Neural cell (in vitro differentiated cells): ENCODE results near the gene USP37. TPM values are rescaled to one million over a fixed set of nuclear protein-coding genes. Genes with fewer than 3 reads are reported as not detected.

Experiments
- H2AFZ ChIP-seq: fragments of 200-600, 300-800 bp; sonication (generic), shearing (Covaris generic); 2 replicates; pipeline ENCODE4 v1.6.0; 2014; ENCODE audit warnings: low read depth, mild to moderate bottlenecking, antibody characterized with exemption, low read length, moderate library complexity
- H3F3A ChIP-seq: fragments of 200-600 bp; shearing (Covaris generic); 2 replicates; pipeline ENCODE4 v1.6.1; 2016; ENCODE audit warnings: mild to moderate bottlenecking, moderate library complexity, mixed read lengths, antibody characterized with exemption, low read length; ENCODE audit not compliant: insufficient read depth, poor library complexity, severe bottlenecking
- H3K27ac ChIP-seq: fragments of 200-600, 300-800 bp; sonication (generic), shearing (Covaris generic); 2 replicates; pipeline ENCODE4 v1.5.1; 2014; ENCODE audit warnings: mild to moderate bottlenecking, low read length, moderate library complexity
- H3K27me3 ChIP-seq: fragments of 300-800, 200-600 bp; sonication (generic), shearing (Covaris generic); 2 replicates; pipeline ENCODE4 v1.6.0; 2014; ENCODE audit warnings: mild to moderate bottlenecking, low read depth, low read length, moderate library complexity; ENCODE audit not compliant: insufficient read depth
- H3K36me3 ChIP-seq: fragments of 300-800, 200-600 bp; sonication (generic), shearing (Covaris generic); 2 replicates; pipeline ENCODE4 v1.5.1; 2014; ENCODE audit warnings: mild to moderate bottlenecking, antibody characterized with exemption, low read length, moderate library complexity; ENCODE audit not compliant: insufficient read depth
- H3K4me2 ChIP-seq: fragments of 300-800, 200-600 bp; sonication (generic), shearing (Covaris generic); 2 replicates; pipeline ENCODE4 v1.6.0; 2014; ENCODE audit warnings: mild to moderate bottlenecking, low read length
- H3K4me3 ChIP-seq: fragments of 300-800, 200-600 bp; sonication (generic), shearing (Covaris generic); 2 replicates; pipeline ENCODE4 v1.5.1; 2014; ENCODE audit warnings: mild to moderate bottlenecking, low read length, moderate library complexity
- H3K79me2 ChIP-seq: fragments of 200-600 bp; shearing (Covaris generic); replicated peaks from 2 replicates; pipeline ENCODE4 v1.6.0; 2014; ENCODE audit warnings: mild to moderate bottlenecking, low read length, moderate library complexity; ENCODE audit not compliant: insufficient read depth
- H3K9ac ChIP-seq: fragments of 300-800, 200-600 bp; sonication (generic), shearing (Covaris generic); 2 replicates; pipeline ENCODE4 v1.6.1; 2016; ENCODE audit warnings: mild to moderate bottlenecking, low read length, mixed read lengths
- H3K9me2 ChIP-seq: fragments of 200-600 bp; shearing (Covaris generic); 2 replicates; pipeline ENCODE4 v1.6.1; 2016; ENCODE audit warnings: mild to moderate bottlenecking, low read length, mixed read lengths; ENCODE audit not compliant: insufficient read depth
- H3K9me3 ChIP-seq: fragments of 200-600, 300-800 bp; sonication (generic), shearing (Covaris generic); 2 replicates; pipeline ENCODE4 v1.6.1; 2016; ENCODE audit warnings: mild to moderate bottlenecking, mixed run types, low read length, moderate library complexity, mixed read lengths
- H4K20me1 ChIP-seq: fragments of 200-600 bp; shearing (Covaris generic); 2 replicates; pipeline ENCODE4 v1.6.1; 2016; ENCODE audit warnings: mild to moderate bottlenecking, mixed run types; ENCODE audit not compliant: insufficient read depth
- CTCF ChIP-seq: fragments of 450-650 bp; IDR thresholded peaks from 2 replicates; pipeline ENCODE4 v1.5.1; 2014; ENCODE audit warnings: antibody characterized with exemption, mild to moderate bottlenecking, moderate library complexity; ENCODE audit not compliant: poor library complexity, severe bottlenecking
- EZH2 ChIP-seq: fragments of 200-600, 300-800 bp; shearing (Covaris generic), sonication (generic); IDR thresholded peaks from 2 replicates; pipeline ENCODE4 v1.6.1; 2014; ENCODE audit warnings: antibody characterized with exemption, low read length, borderline replicate concordance, mild to moderate bottlenecking; ENCODE audit not compliant: insufficient read depth, poor library complexity, severe bottlenecking
- MXI1 ChIP-seq: fragments of 450-650 bp; conservative IDR thresholded peaks from 2 replicates; pipeline ENCODE4 v1.6.1; 2014; ENCODE audit warnings: antibody characterized with exemption, mild to moderate bottlenecking; ENCODE audit not compliant: poor library complexity, severe bottlenecking
- POLR2AphosphoS5 ChIP-seq: IDR thresholded peaks from 2 replicates; pipeline ENCODE4 v1.6.1; 2012
- RAD21 ChIP-seq: fragments of 450-650 bp; conservative IDR thresholded peaks from 2 replicates; pipeline ENCODE4 v1.6.1; 2014; ENCODE audit warnings: antibody characterized with exemption, mild to moderate bottlenecking, moderate library complexity
- SMC3 ChIP-seq: fragments of 450-650 bp; conservative IDR thresholded peaks from 2 replicates; pipeline ENCODE4 v1.6.1; 2014; ENCODE audit warnings: antibody characterized with exemption, mild to moderate bottlenecking, moderate library complexity; ENCODE audit not compliant: poor library complexity
- TAF1 ChIP-seq: IDR thresholded peaks from 2 replicates; pipeline ENCODE4 v1.6.1; 2012; ENCODE audit warnings: low read depth
- polyA plus RNA-seq: library from polyadenylated mRNA; depleted of rRNA; stranded (reverse); fragments of >200 nt; gene quantifications from 2 replicates; pipeline ENCODE4 v1.2.3, GENCODE V29; 2014

USP37 gene
- polyA plus RNA-seq, 1 donor from 2014 or later, result 16.5 TPM

GRCh38 chr2:218470448-218470847 lies 97.7 kb downstream of the USP37 start:
- Histone ChIP-seq H3K9me2 (no peaks in the 10 kb centered on the region), H3K4me3 (no peak overlapping the region), H4K20me1 (no peaks in the 10 kb centered on the region), H3K9me3 (no peaks in the 10 kb centered on the region), H3F3A (no peaks in the 10 kb centered on the region), H3K9ac (no peak overlapping the region), H3K79me2 (no peaks in the 10 kb centered on the region), H3K27ac (no peak overlapping the region), H3K4me2 (no peak overlapping the region), H3K36me3 (no peaks in the 10 kb centered on the region), H2AFZ (no peak overlapping the region), H3K27me3 (no peaks in the 10 kb centered on the region)
- TF ChIP-seq SMC3, result no peak
- TF ChIP-seq POLR2AphosphoS5, result no peak

GRCh38 chr2:218465987-218466633 lies 102.0 kb downstream of the USP37 start:
- H3K9me3 ChIP-seq, result no peaks in the 10 kb centered on the region
- H3K4me3 ChIP-seq, result no peak overlapping the region
- no peaks in the 10 kb centered on the region for H3K36me3 ChIP-seq
- H3F3A ChIP-seq, result no peaks in the 10 kb centered on the region
- TF ChIP-seq CTCF (peak; percentile 66), POLR2AphosphoS5 (no peak), RAD21 (peak; percentile 63), SMC3 (peak; percentile 58)
- no peaks in the 10 kb centered on the region for H3K27me3 ChIP-seq
- no peaks in the 10 kb centered on the region for H3K79me2 ChIP-seq
- no peak overlapping the region for H3K9ac ChIP-seq
- H3K9me2 ChIP-seq, result no peaks in the 10 kb centered on the region
- no peaks in the 10 kb centered on the region for H4K20me1 ChIP-seq
- no peak overlapping the region for H3K4me2 ChIP-seq
- H3K27ac ChIP-seq, result no peak overlapping the region
- no peak overlapping the region for H2AFZ ChIP-seq

GRCh38 chr2:218458598-218458997 lies 109.6 kb downstream of the USP37 start:
- no peak overlapping the region for H3K4me2 ChIP-seq
- H4K20me1 ChIP-seq, result no peaks in the 10 kb centered on the region
- no peak overlapping the region for H2AFZ ChIP-seq
- no peaks in the 10 kb centered on the region for H3K9me2 ChIP-seq
- H3K27ac ChIP-seq, result no peak overlapping the region
- H3K4me3 ChIP-seq, result no peak overlapping the region
- H3K9me3 ChIP-seq, result no peaks in the 10 kb centered on the region
- no peaks in the 10 kb centered on the region for H3F3A ChIP-seq
- H3K27me3 ChIP-seq, result no peaks in the 10 kb centered on the region
- peaks cover 9% of the 10 kb centered on the region for H3K36me3 ChIP-seq
- no peaks in the 10 kb centered on the region for H3K79me2 ChIP-seq
- TF ChIP-seq TAF1 (no peak), POLR2AphosphoS5 (no peak), SMC3 (no peak), CTCF (no peak), EZH2 (no peak), MXI1 (no peak)
- H3K9ac ChIP-seq, result no peak overlapping the region
